ENCODE measurements around the gene TAS2R9.
A peak's percentile ranks its signal among the peaks of the same experiment; 100 is the strongest.
"Not testable (repeated sequence)": the region's sequence is repeated elsewhere in the genome, so short reads cannot be mapped to it uniquely, and the experiment has no call there.

TAS2R9 gene

GRCh38 chr12:10824957-10825356 is 15.0 kb upstream of the TAS2R9 start:
- WGBS (ENCODE audit: insufficient coverage, insufficient read length): no CpG with 5 or more reads among the region's 3 CpGs

GRCh38 chr12:10811883-10812536 is 2.0 kb upstream of the TAS2R9 start:
- H3K4me3 ChIP-seq (ENCODE audit: low read length): no peak overlapping the region
- no peaks in the 10 kb centered on the region for H3K4me1 ChIP-seq (ENCODE audit: control insufficient read depth, insufficient read depth, low read length)
- no peak for DNase-seq (ENCODE audit: low read depth, low spot score)
- H3K9me3 ChIP-seq (ENCODE audit: control insufficient read depth, insufficient read depth, low read length): no peaks in the 10 kb centered on the region
- H3K36me3 ChIP-seq (ENCODE audit: control insufficient read depth, insufficient read depth, low read length): no peaks in the 10 kb centered on the region
- 100% methylated on average over 1 of the region's 3 CpGs for WGBS (ENCODE audit: insufficient coverage, insufficient read length)
- no peaks in the 10 kb centered on the region; the same call in 1 of the 2 replicates for H3K27me3 ChIP-seq (ENCODE audit: control insufficient read depth, insufficient read depth, low read length)
- H3K27ac ChIP-seq (ENCODE audit: low read length): no peak overlapping the region

More at GRCh38 chr12:10824957-10825356, 15.0 kb upstream of the TAS2R9 start:
- Histone ChIP-seq H3K9me3 (ENCODE audit: control insufficient read depth, insufficient read depth, low read length) (no peaks in the 10 kb centered on the region), H3K4me1 (ENCODE audit: control insufficient read depth, insufficient read depth, low read length) (no peaks in the 10 kb centered on the region), H3K27ac (ENCODE audit: low read length) (no peak overlapping the region), H3K4me3 (ENCODE audit: low read length) (no peak overlapping the region), H3K36me3 (ENCODE audit: control insufficient read depth, insufficient read depth, low read length) (no peaks in the 10 kb centered on the region), H3K27me3 (ENCODE audit: control insufficient read depth, insufficient read depth, low read length) (no peaks in the 10 kb centered on the region)
- DNase-seq (ENCODE audit: low read depth, low spot score): no peak

GRCh38 chr12:10807186-10807585 is 2.8 kb downstream of the TAS2R9 start, which contains the start of gene TAS2R8:
TAS2R8 (minus strand) TSS chr12:10807286; CDS start chr12:10806980, 306 bp downstream.
- H3K4me1 ChIP-seq (ENCODE audit: control insufficient read depth, insufficient read depth, low read length): no peaks in the 10 kb centered on the region
- H3K36me3 ChIP-seq (ENCODE audit: control insufficient read depth, insufficient read depth, low read length): no peaks in the 10 kb centered on the region
- no peaks in the 10 kb centered on the region; the same call in 1 of the 2 replicates for H3K27me3 ChIP-seq (ENCODE audit: control insufficient read depth, insufficient read depth, low read length)
- no peaks in the 10 kb centered on the region for H3K9me3 ChIP-seq (ENCODE audit: control insufficient read depth, insufficient read depth, low read length)
- WGBS (ENCODE audit: insufficient coverage, insufficient read length): no CpG with 5 or more reads among the region's 1 CpG
- DNase-seq (ENCODE audit: low read depth, low spot score): no peak
- H3K4me3 ChIP-seq (ENCODE audit: low read length): no peak within 1 kb of the TSS
- H3K27ac ChIP-seq (ENCODE audit: low read length): no peak within 1 kb of the TSS

- no peaks in the 10 kb centered on the region for H3K36me3 ChIP-seq (ENCODE audit: control insufficient read depth, insufficient read depth, low read length)
- no peaks in the 10 kb centered on the region for H3K9me3 ChIP-seq (ENCODE audit: control insufficient read depth, insufficient read depth, low read length)
- no peaks in the 10 kb centered on the region for H3K27me3 ChIP-seq (ENCODE audit: control insufficient read depth, insufficient read depth, low read length)
- no peaks in the 10 kb centered on the region for H3K4me1 ChIP-seq (ENCODE audit: control insufficient read depth, insufficient read depth, low read length)
- DNase-seq (ENCODE audit: low read depth, low spot score): no peak
- no peak within 1 kb of the TSS for H3K27ac ChIP-seq (ENCODE audit: low read length)
- H3K4me3 ChIP-seq (ENCODE audit: low read length): no peak within 1 kb of the TSS
- WGBS (ENCODE audit: insufficient coverage, insufficient read length): no CpG with 5 or more reads among the region's 4 CpGs
Observed at GRCh38 chr12:10802587-10802986, 7.4 kb downstream of the TAS2R9 start, which contains the start of gene TAS2R7. TAS2R7 (minus strand) TSS chr12:10802627; CDS start chr12:10802570, 57 bp downstream.

GRCh38 chr12:10801741-10802140 is 8.2 kb downstream of the TAS2R9 start:
- no peaks in the 10 kb centered on the region for H3K27me3 ChIP-seq (ENCODE audit: control insufficient read depth, insufficient read depth, low read length)
- no peaks in the 10 kb centered on the region for H3K9me3 ChIP-seq (ENCODE audit: control insufficient read depth, insufficient read depth, low read length)
- no peak overlapping the region for H3K27ac ChIP-seq (ENCODE audit: low read length)
- H3K4me3 ChIP-seq (ENCODE audit: low read length): no peak overlapping the region
- no peak for DNase-seq (ENCODE audit: low read depth, low spot score)
- WGBS (ENCODE audit: insufficient coverage, insufficient read length): no CpG with 5 or more reads among the region's 5 CpGs
- no peaks in the 10 kb centered on the region for H3K4me1 ChIP-seq (ENCODE audit: control insufficient read depth, insufficient read depth, low read length)
- H3K36me3 ChIP-seq (ENCODE audit: control insufficient read depth, insufficient read depth, low read length): no peaks in the 10 kb centered on the region

GRCh38 chr12:10794222-10794621 is 15.7 kb downstream of the TAS2R9 start:
- Histone ChIP-seq H3K27me3 (ENCODE audit: control insufficient read depth, insufficient read depth, low read length) (no peaks in the 10 kb centered on the region), H3K4me3 (ENCODE audit: low read length) (no peak overlapping the region), H3K4me1 (ENCODE audit: control insufficient read depth, insufficient read depth, low read length) (no peaks in the 10 kb centered on the region), H3K9me3 (ENCODE audit: control insufficient read depth, insufficient read depth, low read length) (no peaks in the 10 kb centered on the region), H3K27ac (ENCODE audit: low read length) (no peak overlapping the region), H3K36me3 (ENCODE audit: control insufficient read depth, insufficient read depth, low read length) (no peaks in the 10 kb centered on the region)
- DNase-seq (ENCODE audit: low read depth, low spot score): no peak
- WGBS (ENCODE audit: insufficient coverage, insufficient read length): no CpG with 5 or more reads among the region's 2 CpGs

GRCh38 chr12:10791769-10792168 is 18.2 kb downstream of the TAS2R9 start:
- not testable (repeated sequence) for DNase-seq (ENCODE audit: low read depth, low spot score); H3K4me1 ChIP-seq (ENCODE audit: control insufficient read depth, insufficient read depth, low read length); H3K9me3 ChIP-seq (ENCODE audit: control insufficient read depth, insufficient read depth, low read length); H3K4me3 ChIP-seq (ENCODE audit: low read length); H3K27me3 ChIP-seq (ENCODE audit: control insufficient read depth, insufficient read depth, low read length); H3K36me3 ChIP-seq (ENCODE audit: control insufficient read depth, insufficient read depth, low read length); H3K27ac ChIP-seq (ENCODE audit: low read length)
- WGBS (ENCODE audit: insufficient coverage, insufficient read length): no CpG with 5 or more reads among the region's 4 CpGs

GRCh38 chr12:10783252-10783651 is 26.7 kb downstream of the TAS2R9 start:
- no peaks in the 10 kb centered on the region for H3K9me3 ChIP-seq (ENCODE audit: control insufficient read depth, insufficient read depth, low read length)
- no peaks in the 10 kb centered on the region for H3K27me3 ChIP-seq (ENCODE audit: control insufficient read depth, insufficient read depth, low read length)
- H3K27ac ChIP-seq (ENCODE audit: low read length): no peak overlapping the region
- no CpG with 5 or more reads among the region's 5 CpGs for WGBS (ENCODE audit: insufficient coverage, insufficient read length)
- no peak for DNase-seq (ENCODE audit: low read depth, low spot score)
- H3K4me3 ChIP-seq (ENCODE audit: low read length): no peak overlapping the region
- no peaks in the 10 kb centered on the region for H3K36me3 ChIP-seq (ENCODE audit: control insufficient read depth, insufficient read depth, low read length)
- no peaks in the 10 kb centered on the region for H3K4me1 ChIP-seq (ENCODE audit: control insufficient read depth, insufficient read depth, low read length)

- Histone ChIP-seq H3K36me3 (ENCODE audit: control insufficient read depth, insufficient read depth, low read length) (no peaks in the 10 kb centered on the region), H3K4me1 (ENCODE audit: control insufficient read depth, insufficient read depth, low read length) (no peaks in the 10 kb centered on the region), H3K27me3 (ENCODE audit: control insufficient read depth, insufficient read depth, low read length) (no peaks in the 10 kb centered on the region), H3K9me3 (ENCODE audit: control insufficient read depth, insufficient read depth, low read length) (no peaks in the 10 kb centered on the region), H3K4me3 (ENCODE audit: low read length) (no peak overlapping the region), H3K27ac (ENCODE audit: low read length) (no peak overlapping the region)
- DNase-seq (ENCODE audit: low read depth, low spot score): no peak
- no CpG with 5 or more reads among the region's 2 CpGs for WGBS (ENCODE audit: insufficient coverage, insufficient read length)
Observed at GRCh38 chr12:10779103-10779502, 30.9 kb downstream of the TAS2R9 start.

- H3K27ac ChIP-seq (ENCODE audit: low read length): no peak overlapping the region
- DNase-seq (ENCODE audit: low read depth, low spot score): peak; percentile 7
- H3K9me3 ChIP-seq (ENCODE audit: control insufficient read depth, insufficient read depth, low read length): no peaks in the 10 kb centered on the region
- no peaks in the 10 kb centered on the region for H3K4me1 ChIP-seq (ENCODE audit: control insufficient read depth, insufficient read depth, low read length)
- no peaks in the 10 kb centered on the region for H3K36me3 ChIP-seq (ENCODE audit: control insufficient read depth, insufficient read depth, low read length)
- H3K4me3 ChIP-seq (ENCODE audit: low read length): no peak overlapping the region
- no peaks in the 10 kb centered on the region for H3K27me3 ChIP-seq (ENCODE audit: control insufficient read depth, insufficient read depth, low read length)
- WGBS (ENCODE audit: insufficient coverage, insufficient read length): no CpG with 5 or more reads among the region's 1 CpG
Observed at GRCh38 chr12:10771132-10771733, 38.7 kb downstream of the TAS2R9 start.

All from iPS DF 6.9 (cell line).